CD4-positive, alpha-beta T cell treated with Interleukin-15 for 4 hours (primary cell): ENCODE results near the gene SHANK1.

Experiments
- DNase-seq: peaks from one replicate; pipeline ENCODE4 v3.0.0-alpha.2; 2020; ENCODE audit warnings: low spot score

SHANK1 gene

GRCh38 chr19:50659318-50660087 is 60.1 kb downstream of the SHANK1 start:
- no peak for DNase-seq

DNA sequence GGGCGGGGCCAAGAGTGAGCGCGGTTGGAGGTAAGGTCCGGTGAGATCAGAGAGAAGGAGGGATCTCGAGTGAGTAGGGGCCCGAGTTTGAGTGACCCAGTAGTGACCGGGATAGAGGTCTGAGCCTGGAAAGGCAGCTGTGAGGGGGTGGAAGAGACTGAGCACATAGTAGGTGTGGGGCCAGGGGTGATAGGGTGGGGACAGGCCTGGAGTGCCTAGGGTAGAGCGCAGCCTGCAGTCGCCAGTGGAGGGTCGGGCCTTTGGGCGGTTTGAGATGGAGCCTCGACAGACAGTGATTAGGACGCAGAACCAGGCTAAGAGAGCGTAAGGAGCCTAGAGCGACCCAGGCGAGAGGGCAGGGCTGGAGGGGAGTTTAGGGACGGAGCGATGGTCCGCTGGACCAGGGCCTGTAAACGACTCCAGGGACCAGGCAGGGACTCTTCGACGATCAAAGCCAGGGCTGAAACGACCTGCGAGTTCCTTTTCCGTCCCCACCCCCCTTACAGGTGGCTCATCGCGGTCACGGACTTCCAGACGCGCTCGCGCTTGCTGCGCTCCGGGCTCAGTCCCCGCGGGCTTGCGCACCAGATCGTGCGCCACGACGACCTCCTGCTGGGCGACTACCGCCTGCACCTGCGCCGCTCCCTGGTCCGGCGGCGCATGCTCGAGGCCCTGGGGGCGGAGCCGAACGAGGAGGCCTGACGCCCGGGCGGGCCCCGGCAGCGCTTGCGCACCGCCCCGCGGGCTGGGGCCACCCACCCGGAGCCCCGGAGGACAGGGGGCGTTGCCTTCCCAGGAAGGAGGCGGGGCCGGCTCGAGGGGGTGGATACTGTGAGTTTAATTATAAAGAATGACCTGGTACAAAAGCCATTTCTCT is 60.9 kb downstream of the SHANK1 start:
- peak; percentile 36 for DNase-seq

GRCh38 chr19:50657712-50658440 is 61.7 kb downstream of the SHANK1 start:
- DNase-seq: peak; percentile 60

DNA sequence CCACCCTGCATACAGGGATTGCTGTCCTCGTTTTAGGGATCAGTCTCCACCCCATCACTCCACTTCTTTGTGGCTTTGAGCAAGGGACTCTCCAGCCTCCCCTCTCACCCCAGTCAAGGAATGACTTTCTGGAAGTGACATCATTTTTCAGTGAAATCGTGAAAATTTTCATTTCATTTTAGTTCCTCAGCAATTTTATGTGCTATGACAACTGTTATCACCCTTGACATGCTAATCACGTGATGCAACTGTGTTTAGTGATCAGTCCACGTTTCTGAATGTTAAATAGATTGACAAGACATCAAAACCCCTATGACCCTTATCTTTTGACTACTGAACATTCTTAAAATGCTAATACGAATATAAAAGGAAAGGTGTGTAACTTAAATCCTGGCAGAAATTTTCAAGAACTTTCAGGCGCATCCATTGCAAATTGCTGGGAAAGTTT is 62.4 kb downstream of the SHANK1 start:
- DNase-seq: no peak

DNA sequence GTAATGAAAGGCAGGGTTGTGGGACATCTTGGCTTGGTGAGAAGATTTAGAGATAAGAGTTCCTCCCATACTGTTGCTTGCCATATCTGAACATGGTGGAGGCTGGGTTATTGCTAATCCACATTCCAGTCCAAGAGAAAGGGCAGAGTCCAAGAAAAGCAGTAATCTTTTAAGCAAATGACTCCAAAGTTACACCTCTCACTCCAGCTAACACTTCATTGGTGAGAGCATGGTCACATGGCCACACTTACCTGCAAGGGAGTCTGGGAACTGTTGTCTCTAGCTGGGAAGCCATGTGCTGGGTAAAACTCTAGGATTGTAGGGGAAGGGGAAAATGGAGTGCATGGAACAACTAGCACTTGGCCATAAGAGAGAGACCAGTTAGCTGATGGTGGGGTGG is 64.7 kb downstream of the SHANK1 start:
- DNase-seq: no peak

DNA sequence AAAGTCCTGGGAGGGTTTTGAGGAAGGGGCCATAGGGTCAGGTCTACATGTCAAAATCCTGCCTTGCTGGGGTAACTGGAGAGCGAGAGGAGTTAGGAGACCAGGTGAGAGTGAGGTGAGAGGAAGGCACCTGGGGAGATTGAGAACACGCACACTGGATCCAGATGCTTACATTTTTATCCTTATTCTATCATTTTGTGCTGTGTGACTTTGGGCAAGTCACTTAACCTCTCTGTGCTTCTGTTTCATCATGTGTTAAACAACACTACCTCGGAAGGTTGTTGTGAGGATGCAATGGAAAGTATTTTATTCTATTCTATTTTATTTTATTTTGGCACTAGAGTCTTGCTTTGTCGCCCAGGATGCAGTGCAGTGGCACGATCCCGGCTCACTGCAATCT is 66.9 kb downstream of the SHANK1 start:
- DNase-seq: no peak

DNA sequence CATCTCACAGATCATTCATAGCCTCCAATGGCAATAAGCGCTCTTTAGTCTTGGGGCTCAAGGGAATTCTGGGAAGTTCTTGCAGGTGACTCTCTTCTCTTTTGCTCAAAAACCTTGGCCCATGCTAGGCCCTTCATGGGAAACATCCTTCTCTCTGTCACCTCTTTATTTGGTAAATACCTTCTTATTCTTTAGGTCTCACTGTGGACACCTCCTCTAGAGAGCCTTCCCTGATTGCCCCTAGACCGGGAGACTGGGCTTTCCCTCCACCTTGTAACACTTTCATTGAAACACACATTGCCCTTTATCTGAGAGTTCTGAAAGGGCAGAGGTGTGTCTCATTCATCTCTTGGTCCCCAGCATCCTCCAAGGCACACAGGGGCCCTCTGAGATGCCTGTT is 68.4 kb downstream of the SHANK1 start:
- DNase-seq: no peak

DNA sequence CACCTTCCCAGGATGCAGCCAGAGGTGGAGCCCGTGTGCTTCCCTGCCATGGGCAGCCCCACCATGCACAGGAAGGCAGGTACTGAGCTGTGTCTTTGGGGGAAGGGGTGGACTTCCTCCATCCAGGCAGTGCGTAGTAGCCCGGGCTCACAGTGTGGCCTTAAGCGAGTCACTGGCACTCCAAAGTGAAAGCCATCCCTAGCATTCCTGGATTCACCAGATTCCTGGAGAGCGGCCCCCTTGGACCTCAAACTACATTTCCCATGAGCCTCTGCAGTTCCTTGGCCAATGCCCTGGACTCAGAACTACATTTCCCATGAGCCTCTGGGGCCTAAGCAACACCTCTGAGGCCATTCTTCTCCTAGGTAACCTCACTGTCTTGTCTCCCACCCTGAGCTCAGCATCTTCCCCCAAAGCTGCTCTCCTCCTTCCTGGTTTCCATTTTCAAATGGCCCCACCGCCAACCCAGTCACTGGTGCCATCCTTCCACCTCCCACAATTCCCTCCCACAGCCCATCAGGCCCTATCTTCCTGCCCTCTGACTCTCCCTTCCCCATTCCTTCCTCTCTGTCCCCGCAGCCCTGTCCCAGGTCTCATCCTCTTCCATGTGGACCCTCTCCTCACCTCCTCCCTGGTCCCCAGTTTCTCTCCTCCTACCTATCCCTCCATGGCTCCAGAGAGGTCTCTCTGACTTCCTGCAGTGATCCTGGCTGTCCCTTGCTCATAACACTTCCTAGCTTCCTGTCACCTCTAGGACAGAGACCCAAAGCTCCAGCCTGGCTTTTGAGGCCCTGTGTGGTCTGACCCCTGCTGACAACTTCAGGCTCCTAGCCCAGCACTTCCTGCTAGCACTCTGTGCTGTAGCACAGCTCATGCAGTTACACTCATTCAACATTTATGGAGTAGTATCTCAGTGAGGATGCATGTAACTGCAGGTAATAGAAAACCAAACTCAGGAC is 69.9 kb downstream of the SHANK1 start, which contains the start of gene C19orf81:
C19orf81 (plus strand) TSS at position 13 of the 959 bp plus-strand sequence; CDS start at position 13, 0 bp downstream.
- no peak for DNase-seq

GRCh38 chr19:50648659-50649058 is 70.9 kb downstream of the SHANK1 start:
- no peak for DNase-seq

GRCh38 chr19:50647879-50648615 is 71.6 kb downstream of the SHANK1 start:
- no peak for DNase-seq

DNA sequence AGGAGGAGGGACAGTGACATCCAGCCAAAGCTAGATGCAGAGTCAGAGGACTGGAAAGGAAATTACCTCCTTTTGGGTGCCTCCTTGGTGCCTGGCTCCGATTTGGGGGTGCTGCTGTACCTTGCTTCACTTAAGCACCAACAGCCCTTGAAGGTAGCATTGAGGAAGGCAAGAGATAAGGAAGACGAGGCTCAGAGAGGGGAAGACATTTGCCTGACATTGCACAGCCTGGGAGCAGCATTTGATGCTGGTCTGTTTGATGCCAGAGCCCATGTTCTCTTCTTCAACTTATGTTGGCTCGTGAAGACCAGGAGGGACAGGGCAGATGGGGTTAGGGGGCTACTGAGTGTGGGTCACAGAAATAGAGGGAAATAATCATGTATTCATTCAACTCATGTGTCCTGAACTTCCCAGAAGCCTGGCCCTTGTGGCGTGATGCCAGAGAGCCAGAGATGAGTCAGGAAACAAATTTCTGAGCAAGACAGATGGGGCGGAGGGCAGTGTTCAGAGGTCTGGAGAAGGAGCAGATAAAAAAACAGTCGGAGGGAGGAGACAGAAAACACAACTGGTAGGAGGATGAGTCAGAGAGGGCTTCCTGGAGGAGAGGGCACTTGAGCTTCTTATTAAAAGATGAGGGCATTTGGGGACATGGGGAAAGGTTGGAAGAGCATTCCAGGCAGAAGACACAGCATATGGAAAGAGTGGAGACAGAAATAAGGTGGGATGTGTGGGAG is 73.4 kb downstream of the SHANK1 start:
- DNase-seq: no peak

DNA sequence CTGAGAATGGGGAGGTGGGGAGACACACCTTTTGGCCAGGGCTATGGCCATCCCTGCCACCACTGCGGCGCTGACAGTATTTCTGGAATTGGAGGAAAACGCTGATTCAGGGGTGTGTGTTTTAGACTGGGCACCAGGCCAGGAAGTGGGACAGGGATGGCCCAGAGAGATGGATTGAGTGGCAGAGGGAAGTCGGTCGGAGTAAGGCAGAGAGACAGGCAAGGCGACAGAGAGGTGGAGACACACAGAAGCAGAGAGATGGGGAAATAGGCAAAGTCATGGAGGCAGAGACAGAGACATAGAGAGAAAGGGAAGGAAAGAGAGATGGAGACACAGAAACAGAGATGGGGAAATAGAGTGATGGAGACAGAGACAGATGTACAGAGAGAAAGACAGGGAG is 74.5 kb downstream of the SHANK1 start:
- DNase-seq: no peak

DNA sequence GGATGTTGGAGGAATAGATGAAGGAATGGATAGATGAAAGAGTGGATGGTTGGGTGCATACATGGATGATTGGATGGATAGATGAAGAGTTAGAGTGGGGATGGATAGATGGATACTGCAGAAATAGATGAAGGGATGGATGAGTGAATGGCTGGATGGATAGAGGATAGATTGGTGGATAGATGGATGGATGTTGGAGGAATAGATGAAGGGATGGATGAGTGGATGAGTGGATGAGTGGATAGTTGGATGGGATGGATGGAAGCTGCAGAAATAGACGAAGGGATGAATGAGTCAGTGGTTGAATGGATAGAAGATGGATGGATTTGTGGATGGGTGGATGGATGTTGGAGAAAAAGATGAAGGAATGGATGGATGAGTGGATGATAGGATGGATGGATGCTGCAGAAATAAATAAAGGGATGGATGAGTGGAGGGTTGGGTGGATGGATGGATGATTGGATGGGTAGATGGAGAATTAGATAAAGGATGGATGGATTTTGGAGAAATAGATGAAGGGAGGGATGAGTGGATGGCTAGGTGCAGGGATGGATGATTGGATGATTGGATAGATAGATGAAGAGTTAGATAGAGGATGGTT is 75.2 kb downstream of the SHANK1 start:
- no peak for DNase-seq

- DNase-seq: no peak
These were observed 79.2 kb downstream of the SHANK1 start for GRCh38 chr19:50640368-50640767.

- no peak for DNase-seq
These were observed 80.2 kb downstream of the SHANK1 start, which contains the start of gene SYT3 for GRCh38 chr19:50639121-50640112. Gene SYT3, minus strand, starts transcription at chr19:50639881. Its CDS starts 2,470 bp downstream, at chr19:50637411.

- no peak for DNase-seq
These were observed 81.0 kb downstream of the SHANK1 start for GRCh38 chr19:50638600-50638999.

DNA sequence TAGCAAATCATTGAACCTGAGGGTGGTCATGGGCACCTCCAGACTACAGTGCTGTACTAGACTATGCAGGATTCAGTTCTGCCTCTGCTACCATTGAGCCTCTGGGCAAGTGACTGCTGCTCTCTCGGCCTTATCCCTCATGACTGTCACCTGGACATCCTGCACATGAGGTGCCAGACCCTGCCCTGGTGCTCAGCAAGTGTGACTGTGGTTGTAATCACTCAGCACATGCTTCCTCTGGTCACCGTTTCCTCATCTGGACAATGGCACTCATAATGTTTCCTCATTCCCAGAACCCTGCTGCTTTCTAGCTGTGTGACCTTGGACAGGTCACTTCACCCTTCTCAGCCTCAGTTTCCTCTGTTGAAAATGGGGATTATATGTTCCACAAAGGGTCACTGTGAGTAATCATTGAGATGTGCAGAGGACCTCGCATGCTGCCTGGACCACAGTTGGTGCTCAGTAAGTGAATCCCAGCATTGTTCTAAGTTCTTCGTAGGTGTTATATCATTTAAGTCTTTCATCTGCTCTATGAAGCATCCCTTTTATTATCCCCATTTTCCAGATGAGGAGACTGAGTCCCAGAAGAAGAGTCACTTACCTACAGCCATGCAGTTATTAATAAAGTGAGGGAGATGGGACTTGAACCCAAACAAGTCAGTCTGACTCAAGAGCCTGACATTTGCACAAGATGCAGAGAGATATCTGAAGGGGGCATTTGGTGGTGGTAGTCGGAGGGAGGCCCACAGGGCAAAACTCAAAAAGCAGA is 83.1 kb downstream of the SHANK1 start:
- DNase-seq: no peak
